ENCODE measurements around the gene CFAP47.
"Not testable (repeated sequence)": the region's sequence is repeated elsewhere in the genome, so short reads cannot be mapped to it uniquely, and the experiment has no call there.

The CFAP47 gene

GRCh38 chrX:35919536-35920309 is at the start of gene CFAP47:
TSS of gene CFAP47 (plus strand) at chrX:35919734. CDS start at chrX:35919800, 66 bp downstream.
- DNase-seq (ENCODE audit: low read depth in 2 of 2) = no peak

- DNase-seq (ENCODE audit: low read depth in 2 of 2) = no peak
These were observed 38.9 kb upstream of the CFAP47 start for GRCh38 chrX:35880601-35881000.

GRCh38 chrX:35886135-35886534 is 33.4 kb upstream of the CFAP47 start:
- no peak for DNase-seq (ENCODE audit: low read depth in 2 of 2)

GRCh38 chrX:35890699-35891098 is 28.8 kb upstream of the CFAP47 start:
- DNase-seq (ENCODE audit: low read depth in 2 of 2) = no peak

GRCh38 chrX:35986816-35987215 is 67.3 kb downstream of the CFAP47 start:
- DNase-seq (ENCODE audit: low read depth in 2 of 2) = not testable (repeated sequence)

GRCh38 chrX:36007207-36007606 is 87.7 kb downstream of the CFAP47 start:
- no peak for DNase-seq (ENCODE audit: low read depth in 2 of 2)

GRCh38 chrX:36019125-36019524 is 99.6 kb downstream of the CFAP47 start:
- DNase-seq (ENCODE audit: low read depth in 2 of 2) = no peak

GRCh38 chrX:36035550-36035949 is 116.0 kb downstream of the CFAP47 start:
- DNase-seq (ENCODE audit: low read depth in 2 of 2) = no peak

GRCh38 chrX:36062778-36063177 is 143.2 kb downstream of the CFAP47 start:
- DNase-seq (ENCODE audit: low read depth in 2 of 2) = no peak

- no peak for DNase-seq (ENCODE audit: low read depth in 2 of 2)
These were observed 151.5 kb downstream of the CFAP47 start for GRCh38 chrX:36071061-36071460.

GRCh38 chrX:36075009-36075408 is 155.5 kb downstream of the CFAP47 start:
- DNase-seq (ENCODE audit: low read depth in 2 of 2) = not testable (repeated sequence)

GRCh38 chrX:36083256-36083655 is 163.7 kb downstream of the CFAP47 start:
- DNase-seq (ENCODE audit: low read depth in 2 of 2) = no peak

GRCh38 chrX:36087366-36087765 is 167.8 kb downstream of the CFAP47 start:
- no peak for DNase-seq (ENCODE audit: low read depth in 2 of 2)

GRCh38 chrX:36088939-36089338 is 169.4 kb downstream of the CFAP47 start:
- not testable (repeated sequence) for DNase-seq (ENCODE audit: low read depth in 2 of 2)

- DNase-seq (ENCODE audit: low read depth in 2 of 2) = no peak
These were observed 182.9 kb downstream of the CFAP47 start for GRCh38 chrX:36102425-36102824.

- DNase-seq (ENCODE audit: low read depth in 2 of 2) = no peak
These were observed 196.7 kb downstream of the CFAP47 start for GRCh38 chrX:36116222-36116621.

GRCh38 chrX:36159254-36159653 is 239.7 kb downstream of the CFAP47 start:
- DNase-seq (ENCODE audit: low read depth in 2 of 2) = no peak

GRCh38 chrX:36160081-36160480 is 240.5 kb downstream of the CFAP47 start:
- DNase-seq (ENCODE audit: low read depth in 2 of 2) = no peak

- no peak for DNase-seq (ENCODE audit: low read depth in 2 of 2)
These were observed 279.0 kb downstream of the CFAP47 start for GRCh38 chrX:36198575-36198974.

- DNase-seq (ENCODE audit: low read depth in 2 of 2) = no peak
These were observed 280.4 kb downstream of the CFAP47 start for GRCh38 chrX:36199928-36200327.

- DNase-seq (ENCODE audit: low read depth in 2 of 2) = no peak
These were observed 295.4 kb downstream of the CFAP47 start for GRCh38 chrX:36214924-36215323.

GRCh38 chrX:36218801-36219200 is 299.3 kb downstream of the CFAP47 start:
- no peak for DNase-seq (ENCODE audit: low read depth in 2 of 2)

- DNase-seq (ENCODE audit: low read depth in 2 of 2) = not testable (repeated sequence)
These were observed 315.4 kb downstream of the CFAP47 start for GRCh38 chrX:36234840-36235528.

Data from stimulated activated CD4-positive, alpha-beta T cell treated with anti-CD3 and anti-CD28 coated beads, Interleukin-12 subunit alpha, Interleukin-12 subunit beta, amount 100 ng/mL, for 24 hours (primary cell).